Endothelial cell of umbilical vein (primary cell): ENCODE measurements around the gene SPIRE2. TPM values are rescaled to one million over a fixed set of nuclear protein-coding genes. Genes with fewer than 3 reads are reported as not detected.

ENCODE experiments used
- BruUV-seq: library from RNA; stranded (reverse); fragments of 400-500 nt; replicated peaks from 2 replicates; lab custom pipeline; 2021; lab: Mats Ljungman, UMichigan
- CTCF ChIA-PET: fragments of 300-600, 350-600 bp; sonication (Branson Sonifier 250); formaldehyde crosslinking; loops from one replicate; lab custom pipeline; 2021; ENCODE audit warnings: antibody characterized with exemption, inconsistent platforms; lab: Charles Lee
- POLR2A ChIA-PET: fragments of 300-600, 350-600 bp; sonication (Branson Sonifier 250); formaldehyde crosslinking; loops from one replicate; lab custom pipeline; 2021; ENCODE audit warnings: antibody characterized with exemption, inconsistent platforms; lab: Charles Lee
- DNase-seq: peaks from one replicate; pipeline ENCODE4 v3.0.0-alpha.2; 2011; ENCODE audit warnings: low read depth, low spot score
- FAIRE-seq: peaks from 2 replicates; lab custom pipeline; 2011; peaks lifted over from hg19 to GRCh38; lab: Jason Lieb, UNC
- H2AFZ ChIP-seq: 2 replicates; pipeline ENCODE4 v1.6.0; 2012; ENCODE audit warnings: low read depth, low read length, control low read depth, inconsistent platforms
- H3K27ac ChIP-seq: 2 replicates; pipeline ENCODE4 v1.5.1; 2011; ENCODE audit warnings: low read depth, mild to moderate bottlenecking, control low read depth, low read length, moderate library complexity; ENCODE audit not compliant: insufficient read depth
- H3K27me3 ChIP-seq, 2 experiments: 2 replicates each; pipeline versions ENCODE4 v1.6.0 to v1.6.1; 2011; ENCODE audit warnings: low read length in 2 of 2, mixed read lengths in 1 of 2; ENCODE audit not compliant: control insufficient read depth in 2 of 2, insufficient read depth in 2 of 2
- H3K36me3 ChIP-seq, 2 experiments: 2 replicates in 1 of 2; 3 replicates in 1 of 2; pipeline ENCODE4 v1.5.1; 2011; ENCODE audit warnings: low read length in 2 of 2, mild to moderate bottlenecking in 1 of 2, moderate library complexity in 1 of 2; ENCODE audit not compliant: control insufficient read depth in 2 of 2, insufficient read depth in 2 of 2; ENCODE audit errors: extremely low read depth in 1 of 2
- H3K4me1 ChIP-seq: 3 replicates; pipeline ENCODE4 v1.5.1; 2011; ENCODE audit warnings: mild to moderate bottlenecking, low read length; ENCODE audit not compliant: control insufficient read depth, insufficient read depth; ENCODE audit errors: extremely low read depth
- H3K4me2 ChIP-seq: 2 replicates; pipeline ENCODE4 v1.6.1; 2011; ENCODE audit warnings: low read length, control low read depth, mixed read lengths; ENCODE audit not compliant: insufficient read depth
- H3K4me3 ChIP-seq, 3 experiments: fragments of 200-600 bp in 1 of 3; sonication (generic), shearing (Covaris generic) in 1 of 3; replicated peaks in 1 of 3; 2 replicates each; pipeline ENCODE4 v1.5.1; 2011 to 2016; ENCODE audit warnings: control low read depth in 3 of 3, low read length in 3 of 3, mild to moderate bottlenecking in 2 of 3, inconsistent platforms in 1 of 3, low read depth in 1 of 3, moderate library complexity in 1 of 3; ENCODE audit not compliant: insufficient read depth in 1 of 3
- H3K79me2 ChIP-seq: 2 replicates; pipeline ENCODE4 v1.6.0; 2012; ENCODE audit warnings: low read length, inconsistent platforms; ENCODE audit not compliant: control insufficient read depth, insufficient read depth
- H3K9ac ChIP-seq: replicated peaks from 2 replicates; pipeline ENCODE3; 2011; ENCODE audit warnings: low read length, control low read depth; ENCODE audit not compliant: insufficient read depth; ENCODE audit errors: extremely low read depth
- H3K9me1 ChIP-seq: replicated peaks from 3 replicates; pipeline ENCODE4 v1.6.0; 2011; ENCODE audit warnings: mild to moderate bottlenecking, low read length; ENCODE audit not compliant: control insufficient read depth, insufficient read depth; ENCODE audit errors: extremely low read depth
- H3K9me3 ChIP-seq: replicated peaks from 2 replicates; pipeline ENCODE4 v1.5.1; 2012; ENCODE audit warnings: low read length, inconsistent platforms; ENCODE audit not compliant: control insufficient read depth, insufficient read depth
- H4K20me1 ChIP-seq: replicated peaks from 2 replicates; pipeline ENCODE3; 2011; ENCODE audit warnings: mild to moderate bottlenecking, low read length; ENCODE audit not compliant: control insufficient read depth, insufficient read depth; ENCODE audit errors: extremely low read depth
- CTCF ChIP-seq, 2 donors: IDR thresholded peaks; 1 replicate in 1 of 2; 2 replicates in 1 of 2; pipeline ENCODE4 v1.5.1; 2011; ENCODE audit warnings: low read length in 2 of 2, mild to moderate bottlenecking in 2 of 2, moderate library complexity in 2 of 2, control low read depth in 1 of 2, inconsistent platforms in 1 of 2, low read depth in 1 of 2; ENCODE audit not compliant: insufficient read depth in 1 of 2; ENCODE audit errors: extremely low read depth in 1 of 2
- EZH2 ChIP-seq: IDR thresholded peaks from 2 replicates; pipeline ENCODE4 v1.6.1; 2012; ENCODE audit warnings: borderline replicate concordance, low read depth, mild to moderate bottlenecking, moderate library complexity, low read length, inconsistent platforms; ENCODE audit not compliant: severe bottlenecking
- FOS ChIP-seq: IDR thresholded peaks from 2 replicates; pipeline ENCODE4 v1.6.1; 2011; ENCODE audit warnings: mild to moderate bottlenecking, low read length, moderate library complexity, borderline replicate concordance; ENCODE audit not compliant: insufficient read depth
- GATA2 ChIP-seq: IDR thresholded peaks from 2 replicates; pipeline ENCODE4 v1.7.0; 2011; ENCODE audit warnings: low read depth, mild to moderate bottlenecking, moderate library complexity, mixed read lengths, low read length; ENCODE audit not compliant: insufficient read length, insufficient read depth
- JUN ChIP-seq: IDR thresholded peaks from 2 replicates; pipeline ENCODE4 v1.6.1; 2011; ENCODE audit warnings: borderline replicate concordance, low read depth; ENCODE audit not compliant: insufficient read length, insufficient read depth
- MAX ChIP-seq: IDR thresholded peaks from 2 replicates; pipeline ENCODE4 v1.6.1; 2011; ENCODE audit not compliant: insufficient read depth, insufficient read length
- MYC ChIP-seq: IDR thresholded peaks from one replicate; pipeline ENCODE4 v1.6.1; 2011; ENCODE audit warnings: mild to moderate bottlenecking, low read depth, low read length
- POLR2A ChIP-seq: IDR thresholded peaks from 2 replicates; pipeline ENCODE4 v1.6.1; 2012; ENCODE audit warnings: low read depth, mild to moderate bottlenecking, control low read depth, low read length
- POLR2AphosphoS5 ChIP-seq: IDR thresholded peaks from 2 replicates; pipeline ENCODE4 v1.6.1; 2012; ENCODE audit warnings: low read depth, mild to moderate bottlenecking, control low read depth, low read length, moderate library complexity; ENCODE audit not compliant: insufficient read depth
- dilution Hi-C: fragments of 300-500 bp; cut with MboI; formaldehyde crosslinking; loops from one replicate; pipeline ENCODE4 v1.15.0; 2019; ENCODE audit warnings: low sequenced_read_pairs; ENCODE audit not compliant: extremely low pct_ligation_motif_present
- intact Hi-C: fragments of 100-400 bp; cut with micrococcal nuclease; formaldehyde crosslinking; loops from one replicate; pipeline ENCODE4 v1.10.0; 2022
- polyA plus RNA-seq, 4 experiments: library from polyadenylated mRNA; depleted of rRNA in 3 of 4; stranded (reverse) in 3 of 4; unstranded in 1 of 4; fragments of >200 nt; gene quantifications; 2 replicates each; pipeline versions ENCODE4 v1.2.1 to v1.2.3, GENCODE V29; 2011 to 2012; ENCODE audit warnings: missing spikeins in 1 of 4
- total RNA-seq: library from RNA; stranded (reverse); gene quantifications from 2 replicates; pipeline ENCODE4 v1.2.3, GENCODE V29; 2021

Gene SPIRE2
- total and polyA plus RNA-seq, 2 donors (not counting 3 experiments of a cell fraction or from before 2014, with no cell fraction given) = 1.2 to 3.1 TPM

GRCh38 chr16:89890886-89891657 is 62.8 kb downstream of the SPIRE2 start:
- no peak for TF ChIP-seq MAX
- TF ChIP-seq GATA2 = no peak
- no peak for TF ChIP-seq POLR2AphosphoS5
- no peak for TF ChIP-seq CTCF (IDR thresholded peaks at IDR 0.05; ENCODE audit: extremely low read depth in 1 of 2, insufficient read depth in 1 of 2, low read depth in 1 of 2, low read length in 2 of 2)
- no peak for TF ChIP-seq POLR2A
- TF ChIP-seq FOS = no peak
- TF ChIP-seq MYC = no peak
- no peak for TF ChIP-seq EZH2
- TF ChIP-seq JUN = no peak
- Histone ChIP-seq H3K4me1 (no peaks in the 10 kb centered on the region), H3K9me1 (no peaks in the 10 kb centered on the region), H2AFZ (no peak overlapping the region), H3K79me2 (no peaks in the 10 kb centered on the region), H3K9me3 (no peaks in the 10 kb centered on the region), H3K4me3 (no peak overlapping the region), H3K9ac (no peak overlapping the region), H3K27me3 (no peaks in the 10 kb centered on the region), H3K4me2 (no peak overlapping the region), H3K36me3 (peaks cover 14 to 51% of the 10 kb centered on the region in 2 experiments), H4K20me1 (no peaks in the 10 kb centered on the region), H3K27ac (no peak overlapping the region)
- no TSS peak for BruUV-seq
- intact Hi-C loops (no loop called here), dilution Hi-C loops (no loop called here)
- DNase-seq = no peak
- POLR2A ChIA-PET = interaction anchor here (1.1 kb wide), 1 partner anchor 18 kb away, joined by 3 read pairs; the partner anchor contains the start of gene TCF25
- CTCF ChIA-PET = interaction anchor here (0.8 to 1.4 kb wide), 2 partner anchors 23 to 185 kb away, joined by 3 to 4 read pairs; no protein-coding TSS in a partner anchor
- FAIRE-seq = no peak
